Epithelial cell of proximal tubule (primary cell): ENCODE results near the gene RGS3. TPM values are rescaled to one million over a fixed set of nuclear protein-coding genes. Genes with fewer than 3 reads are reported as not detected.

Source experiments
- DNase-seq: peaks from one replicate; pipeline ENCODE4 v3.0.0-alpha.2; 2011; ENCODE audit warnings: low read depth
- H3K4me3 ChIP-seq: 2 replicates; pipeline ENCODE4 v1.5.1; 2011; ENCODE audit warnings: low read depth, mild to moderate bottlenecking, low read length
- total RNA-seq: library from RNA; depleted of rRNA; stranded (reverse); fragments of >200 nt; gene quantifications from 2 replicates; pipeline ENCODE4 v1.2.3, GENCODE V29; 2015
- TF ChIP-seq, protein P1 (sequence below): conservative IDR thresholded peaks from 2 replicates; pipeline ENCODE4 v1.5.1; 2012; ENCODE audit warnings: low read depth, mild to moderate bottlenecking, low read length

Gene RGS3
- total RNA-seq, 1 donor from 2014 or later: 79.2 TPM

DNA sequence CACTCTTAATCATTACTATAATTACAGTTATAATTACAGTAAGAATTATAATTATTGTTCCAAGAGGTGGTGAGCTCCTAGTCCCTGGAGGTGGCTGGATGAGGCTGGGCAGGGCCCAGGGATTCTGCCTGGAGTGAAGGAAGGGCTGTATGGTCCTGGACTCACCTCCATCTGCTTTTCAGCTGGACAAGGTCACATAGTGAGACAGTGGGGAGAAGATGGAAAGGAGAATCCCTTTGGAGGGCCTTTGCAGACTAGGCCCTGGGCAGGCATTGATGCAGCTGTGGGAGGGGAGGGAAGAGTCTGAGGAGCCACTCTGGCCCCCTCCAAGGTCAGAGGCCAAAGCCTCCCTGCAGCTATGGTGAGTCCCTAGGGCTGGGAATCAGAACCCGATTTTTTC lies 125.4 kb downstream of the RGS3 start:
- TF ChIP-seq, protein P1, sequence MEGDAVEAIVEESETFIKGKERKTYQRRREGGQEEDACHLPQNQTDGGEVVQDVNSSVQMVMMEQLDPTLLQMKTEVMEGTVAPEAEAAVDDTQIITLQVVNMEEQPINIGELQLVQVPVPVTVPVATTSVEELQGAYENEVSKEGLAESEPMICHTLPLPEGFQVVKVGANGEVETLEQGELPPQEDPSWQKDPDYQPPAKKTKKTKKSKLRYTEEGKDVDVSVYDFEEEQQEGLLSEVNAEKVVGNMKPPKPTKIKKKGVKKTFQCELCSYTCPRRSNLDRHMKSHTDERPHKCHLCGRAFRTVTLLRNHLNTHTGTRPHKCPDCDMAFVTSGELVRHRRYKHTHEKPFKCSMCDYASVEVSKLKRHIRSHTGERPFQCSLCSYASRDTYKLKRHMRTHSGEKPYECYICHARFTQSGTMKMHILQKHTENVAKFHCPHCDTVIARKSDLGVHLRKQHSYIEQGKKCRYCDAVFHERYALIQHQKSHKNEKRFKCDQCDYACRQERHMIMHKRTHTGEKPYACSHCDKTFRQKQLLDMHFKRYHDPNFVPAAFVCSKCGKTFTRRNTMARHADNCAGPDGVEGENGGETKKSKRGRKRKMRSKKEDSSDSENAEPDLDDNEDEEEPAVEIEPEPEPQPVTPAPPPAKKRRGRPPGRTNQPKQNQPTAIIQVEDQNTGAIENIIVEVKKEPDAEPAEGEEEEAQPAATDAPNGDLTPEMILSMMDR: no peak
- no peak overlapping the region for H3K4me3 ChIP-seq
- DNase-seq: no peak

- H3K4me3 ChIP-seq: no peak overlapping the region
- TF ChIP-seq, protein P1: no peak
Observed at GRCh38 chr9:113589407-113589806, 125.9 kb downstream of the RGS3 start.

DNA sequence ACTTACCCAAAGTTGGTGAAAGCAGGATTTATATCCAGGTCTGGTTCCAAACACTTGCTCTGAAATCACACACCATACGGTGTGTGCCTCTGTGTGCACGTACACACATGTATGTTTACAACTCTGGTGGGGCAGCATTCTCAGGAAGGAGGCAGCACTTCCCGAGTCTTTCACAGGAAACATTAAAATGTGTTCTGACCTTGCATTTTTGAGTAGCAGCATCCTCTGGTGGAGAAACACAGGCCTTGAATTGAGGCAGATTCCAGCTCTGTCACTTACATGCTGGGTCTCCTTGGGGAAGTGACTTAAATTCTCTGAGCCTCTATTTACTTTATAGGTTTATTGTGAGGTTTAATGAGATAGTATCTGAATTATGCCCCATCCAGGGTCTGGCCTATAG lies 126.4 kb downstream of the RGS3 start:
- DNase-seq: no peak
- no peak overlapping the region for H3K4me3 ChIP-seq
- TF ChIP-seq, protein P1: peak; percentile 78

More at GRCh38 chr9:113589407-113589806, 125.9 kb downstream of the RGS3 start:
- DNase-seq: no peak

- DNase-seq: no peak
- TF ChIP-seq, protein P1: no peak
- no peak overlapping the region for H3K4me3 ChIP-seq
Observed at GRCh38 chr9:113590389-113590788, 126.9 kb downstream of the RGS3 start.

- H3K4me3 ChIP-seq: no peak overlapping the region
- TF ChIP-seq, protein P1: peak; percentile 95
- no peak for DNase-seq
Observed at GRCh38 chr9:113590991-113591898, 127.7 kb downstream of the RGS3 start.

DNA sequence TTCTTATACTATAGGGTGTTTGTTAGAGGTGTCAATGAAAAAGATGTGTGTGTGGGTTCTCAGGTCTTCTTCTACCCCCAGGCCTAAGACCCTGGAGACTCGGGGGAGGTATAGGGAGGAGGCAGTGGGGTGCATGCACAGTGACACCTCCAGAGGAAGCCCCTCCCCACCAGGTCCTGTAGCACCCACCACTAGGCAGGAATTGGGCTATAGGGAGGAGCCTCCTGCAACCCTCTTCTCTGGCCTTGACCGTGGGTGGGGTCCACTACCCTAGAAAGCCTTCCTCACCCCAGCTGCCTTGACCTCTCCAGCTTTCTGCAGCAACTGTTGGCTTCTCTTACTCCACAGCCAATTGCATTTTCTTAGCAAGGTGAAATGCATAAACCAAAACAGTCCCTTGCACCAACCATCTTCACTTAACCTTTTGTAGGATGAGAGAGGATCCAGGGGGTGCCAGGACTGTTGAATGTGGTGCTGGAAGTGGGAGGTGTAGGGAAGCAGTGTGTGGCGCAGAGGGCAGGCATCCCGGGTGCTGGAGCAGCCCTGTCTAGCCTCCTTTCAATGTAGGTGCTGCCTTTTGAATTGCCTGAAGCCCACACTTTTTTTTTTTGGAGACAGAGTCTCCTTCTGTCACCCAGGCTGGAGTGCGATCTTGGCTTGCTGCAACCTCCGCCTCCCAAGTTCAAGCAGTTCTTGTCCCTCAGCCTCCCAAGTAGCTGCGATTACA lies 128.5 kb downstream of the RGS3 start:
- no peak for DNase-seq
- no peak overlapping the region for H3K4me3 ChIP-seq
- TF ChIP-seq, protein P1: no peak
